Posterior cingulate gyrus (tissue), 11 donors: Measurements from ENCODE around the gene PPP2R1A.
A peak's percentile ranks its signal among the peaks of the same experiment; 100 is the strongest.
"Not testable (repeated sequence)": the region's sequence is repeated elsewhere in the genome, so short reads cannot be mapped to it uniquely, and the experiment has no call there.

Experiments
- DNase-seq, 10 donors: peaks; one replicate each; pipeline versions ENCODE4 v3.0.0 to v3.0.0-alpha.2; 2020 to 2021; ENCODE audit warnings: mixed read lengths in 3 of 10
- intact Hi-C: fragments of 100-400 bp; cut with DNase I; formaldehyde crosslinking; loops from one replicate; pipeline ENCODE4 v1.15.1; 2023

The PPP2R1A gene

GRCh38 chr19:52234406-52234805 is 44.6 kb downstream of the PPP2R1A start:
- intact Hi-C loops: no loop called here
- no peak for DNase-seq

- intact Hi-C loops: loop anchor here (1.0 kb wide), 1 partner anchor 98 kb away; the partner anchor contains the start of gene ZNF616
- no peak for DNase-seq
Measured at GRCh38 chr19:52237197-52237596, 47.3 kb downstream of the PPP2R1A start.

GRCh38 chr19:52237771-52238400 is 48.0 kb downstream of the PPP2R1A start:
- intact Hi-C loops: loop anchor here (1.0 kb wide), 1 partner anchor 99 kb away; the partner anchor contains the start of gene ZNF616
- DNase-seq: peak in 9 of 10 donors; percentile 17 to 91 (median 60)

- no peak for DNase-seq
- intact Hi-C loops: no loop called here
Measured at GRCh38 chr19:52244021-52244420, 54.2 kb downstream of the PPP2R1A start.

GRCh38 chr19:52248241-52248640 is 58.4 kb downstream of the PPP2R1A start:
- peak in 4 of 10 donors; percentile 14 to 42 (median 24) for DNase-seq
- intact Hi-C loops: no loop called here

GRCh38 chr19:52258426-52258825 is 68.6 kb downstream of the PPP2R1A start:
- intact Hi-C loops: no loop called here
- DNase-seq: no peak

- DNase-seq, intact Hi-C loops: not testable (repeated sequence)
Measured at GRCh38 chr19:52265556-52265955, 75.7 kb downstream of the PPP2R1A start.

- intact Hi-C loops: loop anchor here (2.0 kb wide), 1 partner anchor 27 kb away; the partner anchor contains the start of gene ZNF480
- peak; percentile 94 to 99 (median 96) for DNase-seq
Measured at GRCh38 chr19:52269338-52270261, 79.7 kb downstream of the PPP2R1A start, which contains the start of gene ZNF766. Gene ZNF766, plus strand, starts transcription at chr19:52269587. Its CDS starts 27 bp downstream, at chr19:52269614.

- intact Hi-C loops: loop anchor here (2.0 kb wide), 1 partner anchor 26 kb away; the partner anchor contains the start of gene ZNF480
- no peak for DNase-seq
Measured at GRCh38 chr19:52270266-52270885, 80.5 kb downstream of the PPP2R1A start.

- no peak for DNase-seq
- intact Hi-C loops: no loop called here
Measured at GRCh38 chr19:52273301-52273700, 83.4 kb downstream of the PPP2R1A start.

- DNase-seq: no peak
- intact Hi-C loops: no loop called here
Measured at GRCh38 chr19:52274191-52274590, 84.3 kb downstream of the PPP2R1A start.

- DNase-seq: no peak
- intact Hi-C loops: no loop called here
Measured at GRCh38 chr19:52275988-52276387, 86.1 kb downstream of the PPP2R1A start.

- no peak for DNase-seq
- intact Hi-C loops: no loop called here
Measured at GRCh38 chr19:52277471-52277870, 87.6 kb downstream of the PPP2R1A start.
